HEK293 (cell line): Measurements from ENCODE around the gene MRPS18B.

Experiments
- TCF7L2 ChIP-seq: IDR thresholded peaks from 2 replicates; pipeline ENCODE4 v1.6.1; 2011; ENCODE audit warnings: low read depth, mild to moderate bottlenecking, inconsistent platforms, low read length, moderate library complexity, borderline replicate concordance
- TRIM28 ChIP-seq: IDR thresholded peaks from 2 replicates; pipeline ENCODE4 v1.6.1; 2011; ENCODE audit warnings: low read length, control low read depth, borderline replicate concordance
- ZNF114 ChIP-seq: fragments of 450-650 bp; formaldehyde crosslinking; IDR thresholded peaks from 2 replicates; pipeline ENCODE4 v1.5.0; 2017; ENCODE audit warnings: missing biosample characterization, missing genetic modification characterization
- ZNF214 ChIP-seq: fragments of 450-650 bp; formaldehyde crosslinking; IDR thresholded peaks from 2 replicates; pipeline ENCODE4 v1.5.1; 2017; ENCODE audit warnings: missing biosample characterization, mild to moderate bottlenecking, missing genetic modification characterization, borderline replicate concordance
- ZNF274 ChIP-seq, 2 experiments: fragments of 200-500 bp in 1 of 2; fragments of 450-650 bp in 1 of 2; sonication (Bioruptor generic) in 1 of 2; formaldehyde crosslinking in 1 of 2; IDR thresholded peaks; 2 replicates each; pipeline versions ENCODE4 v1.5.1 to v1.6.1; 2014 to 2016; ENCODE audit warnings: borderline replicate concordance in 1 of 2, inconsistent platforms in 1 of 2, low read length in 1 of 2, missing biosample characterization in 1 of 2, missing genetic modification characterization in 1 of 2
- ZNF404 ChIP-seq: fragments of 450-650 bp; formaldehyde crosslinking; IDR thresholded peaks from 2 replicates; pipeline ENCODE4 v1.5.1; 2017; ENCODE audit warnings: missing biosample characterization, missing genetic modification characterization
- TF ChIP-seq, protein P1 (sequence below): fragments of 450-650 bp; formaldehyde crosslinking; IDR thresholded peaks from 2 replicates; pipeline ENCODE4 v1.5.1; 2016; ENCODE audit warnings: missing biosample characterization, missing genetic modification characterization
- TF ChIP-seq, protein P2 (sequence below): IDR thresholded peaks from 2 replicates; pipeline ENCODE4 v1.6.1; 2011; ENCODE audit warnings: mild to moderate bottlenecking, low read depth, low read length, borderline replicate concordance
- TF ChIP-seq, protein P3 (sequence below): fragments of 450-650 bp; formaldehyde crosslinking; IDR thresholded peaks from 2 replicates; pipeline ENCODE4 v1.5.1; 2017; ENCODE audit warnings: missing biosample characterization, missing genetic modification characterization

DNA sequence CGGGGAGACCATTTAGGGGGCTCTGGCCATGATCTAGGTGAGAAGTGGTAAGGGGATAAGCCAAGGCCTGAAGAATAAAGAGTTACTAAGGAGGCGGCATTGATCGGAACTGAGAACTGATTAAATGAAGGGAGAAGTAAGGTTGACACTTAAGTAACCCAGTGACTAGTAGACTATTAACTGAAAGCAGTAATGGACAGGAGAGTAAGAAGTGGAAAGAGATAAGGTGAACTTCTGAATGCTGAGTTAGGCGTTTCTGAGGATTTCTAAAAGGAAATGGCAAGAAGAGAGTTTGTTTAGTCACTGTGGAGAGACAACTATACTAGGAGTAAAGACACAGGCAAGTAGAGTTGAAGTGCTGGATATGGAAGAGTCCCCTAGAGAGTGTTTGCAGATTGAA is 44.5 kb upstream of the MRPS18B start:
- TF ChIP-seq, protein P1, sequence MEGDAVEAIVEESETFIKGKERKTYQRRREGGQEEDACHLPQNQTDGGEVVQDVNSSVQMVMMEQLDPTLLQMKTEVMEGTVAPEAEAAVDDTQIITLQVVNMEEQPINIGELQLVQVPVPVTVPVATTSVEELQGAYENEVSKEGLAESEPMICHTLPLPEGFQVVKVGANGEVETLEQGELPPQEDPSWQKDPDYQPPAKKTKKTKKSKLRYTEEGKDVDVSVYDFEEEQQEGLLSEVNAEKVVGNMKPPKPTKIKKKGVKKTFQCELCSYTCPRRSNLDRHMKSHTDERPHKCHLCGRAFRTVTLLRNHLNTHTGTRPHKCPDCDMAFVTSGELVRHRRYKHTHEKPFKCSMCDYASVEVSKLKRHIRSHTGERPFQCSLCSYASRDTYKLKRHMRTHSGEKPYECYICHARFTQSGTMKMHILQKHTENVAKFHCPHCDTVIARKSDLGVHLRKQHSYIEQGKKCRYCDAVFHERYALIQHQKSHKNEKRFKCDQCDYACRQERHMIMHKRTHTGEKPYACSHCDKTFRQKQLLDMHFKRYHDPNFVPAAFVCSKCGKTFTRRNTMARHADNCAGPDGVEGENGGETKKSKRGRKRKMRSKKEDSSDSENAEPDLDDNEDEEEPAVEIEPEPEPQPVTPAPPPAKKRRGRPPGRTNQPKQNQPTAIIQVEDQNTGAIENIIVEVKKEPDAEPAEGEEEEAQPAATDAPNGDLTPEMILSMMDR (tag by site-specific recombination) = no peak
- TF ChIP-seq, protein P2, sequence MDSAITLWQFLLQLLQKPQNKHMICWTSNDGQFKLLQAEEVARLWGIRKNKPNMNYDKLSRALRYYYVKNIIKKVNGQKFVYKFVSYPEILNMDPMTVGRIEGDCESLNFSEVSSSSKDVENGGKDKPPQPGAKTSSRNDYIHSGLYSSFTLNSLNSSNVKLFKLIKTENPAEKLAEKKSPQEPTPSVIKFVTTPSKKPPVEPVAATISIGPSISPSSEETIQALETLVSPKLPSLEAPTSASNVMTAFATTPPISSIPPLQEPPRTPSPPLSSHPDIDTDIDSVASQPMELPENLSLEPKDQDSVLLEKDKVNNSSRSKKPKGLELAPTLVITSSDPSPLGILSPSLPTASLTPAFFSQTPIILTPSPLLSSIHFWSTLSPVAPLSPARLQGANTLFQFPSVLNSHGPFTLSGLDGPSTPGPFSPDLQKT = no peak
- TF ChIP-seq TRIM28 (no peak), ZNF114 (tag by site-specific recombination) (no peak), ZNF214 (no peak), ZNF274 (IDR thresholded peaks at IDR 0.05; ENCODE audit: low read length) (no peak), ZNF274 (tag by site-specific recombination; IDR thresholded peaks at IDR 0.05; ENCODE audit: borderline replicate concordance) (no peak), ZNF404 (no peak), TCF7L2 (no peak)
- TF ChIP-seq, protein P3, sequence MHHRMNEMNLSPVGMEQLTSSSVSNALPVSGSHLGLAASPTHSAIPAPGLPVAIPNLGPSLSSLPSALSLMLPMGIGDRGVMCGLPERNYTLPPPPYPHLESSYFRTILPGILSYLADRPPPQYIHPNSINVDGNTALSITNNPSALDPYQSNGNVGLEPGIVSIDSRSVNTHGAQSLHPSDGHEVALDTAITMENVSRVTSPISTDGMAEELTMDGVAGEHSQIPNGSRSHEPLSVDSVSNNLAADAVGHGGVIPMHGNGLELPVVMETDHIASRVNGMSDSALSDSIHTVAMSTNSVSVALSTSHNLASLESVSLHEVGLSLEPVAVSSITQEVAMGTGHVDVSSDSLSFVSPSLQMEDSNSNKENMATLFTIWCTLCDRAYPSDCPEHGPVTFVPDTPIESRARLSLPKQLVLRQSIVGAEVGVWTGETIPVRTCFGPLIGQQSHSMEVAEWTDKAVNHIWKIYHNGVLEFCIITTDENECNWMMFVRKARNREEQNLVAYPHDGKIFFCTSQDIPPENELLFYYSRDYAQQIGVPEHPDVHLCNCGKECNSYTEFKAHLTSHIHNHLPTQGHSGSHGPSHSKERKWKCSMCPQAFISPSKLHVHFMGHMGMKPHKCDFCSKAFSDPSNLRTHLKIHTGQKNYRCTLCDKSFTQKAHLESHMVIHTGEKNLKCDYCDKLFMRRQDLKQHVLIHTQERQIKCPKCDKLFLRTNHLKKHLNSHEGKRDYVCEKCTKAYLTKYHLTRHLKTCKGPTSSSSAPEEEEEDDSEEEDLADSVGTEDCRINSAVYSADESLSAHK (tag by site-specific recombination) = no peak
